HG03060 (cell line): ENCODE results near the gene ITGA3.

Experiments
- ATAC-seq: cut with Tn5 transposase; IDR thresholded peaks from one replicate; pipeline ENCODE4 v1.9.1; 2021; ENCODE audit warnings: low read depth, moderate number of reproducible peaks; ENCODE audit not compliant: unreplicated experiment

The ITGA3 gene

GRCh38 chr17:50066995-50067394 lies 11.1 kb downstream of the ITGA3 start:
- ATAC-seq: no peak

- no peak for ATAC-seq
Observed at GRCh38 chr17:50067996-50068395, 12.1 kb downstream of the ITGA3 start.

- ATAC-seq: no peak
Observed at GRCh38 chr17:50070908-50071680, 15.2 kb downstream of the ITGA3 start.

GRCh38 chr17:50071692-50072091 lies 15.8 kb downstream of the ITGA3 start:
- no peak for ATAC-seq

- no peak for ATAC-seq
Observed at GRCh38 chr17:50072130-50072529, 16.2 kb downstream of the ITGA3 start.

GRCh38 chr17:50072925-50073324 lies 17.0 kb downstream of the ITGA3 start:
- no peak for ATAC-seq

- ATAC-seq: no peak
Observed at GRCh38 chr17:50074227-50074626, 18.3 kb downstream of the ITGA3 start.

- ATAC-seq: no peak
Observed at GRCh38 chr17:50075446-50076032, 19.6 kb downstream of the ITGA3 start.

GRCh38 chr17:50076221-50076590 lies 20.3 kb downstream of the ITGA3 start:
- ATAC-seq: no peak

- no peak for ATAC-seq
Observed at GRCh38 chr17:50076591-50077235, 20.8 kb downstream of the ITGA3 start.

- ATAC-seq: no peak
Observed at GRCh38 chr17:50078430-50078829, 22.5 kb downstream of the ITGA3 start.

GRCh38 chr17:50079334-50080095 lies 23.6 kb downstream of the ITGA3 start:
- ATAC-seq: no peak

- no peak for ATAC-seq
Observed at GRCh38 chr17:50080096-50080480, 24.2 kb downstream of the ITGA3 start.

- no peak for ATAC-seq
Observed at GRCh38 chr17:50080827-50081226, 24.9 kb downstream of the ITGA3 start.

GRCh38 chr17:50081757-50082156 lies 25.8 kb downstream of the ITGA3 start:
- no peak for ATAC-seq

GRCh38 chr17:50087246-50087911 lies 31.5 kb downstream of the ITGA3 start:
- no peak for ATAC-seq

- ATAC-seq: no peak
Observed at GRCh38 chr17:50087912-50088405, 32.0 kb downstream of the ITGA3 start.

GRCh38 chr17:50088952-50089825 lies 33.3 kb downstream of the ITGA3 start:
- no peak for ATAC-seq

- no peak for ATAC-seq
Observed at GRCh38 chr17:50090071-50090470, 34.2 kb downstream of the ITGA3 start.
